HG03571 (cell line): ENCODE measurements around the gene CST9.
A peak's percentile ranks its signal among the peaks of the same experiment; 100 is the strongest.
"Not testable (repeated sequence)": the region's sequence is repeated elsewhere in the genome, so short reads cannot be mapped to it uniquely, and the experiment has no call there.

Experiments
- ATAC-seq: cut with Tn5 transposase; IDR thresholded peaks from one replicate; pipeline ENCODE4 v1.9.1; 2021; ENCODE audit not compliant: unreplicated experiment

Gene CST9

GRCh38 chr20:23637282-23638221 lies 31.8 kb upstream of the CST9 start, which contains the start of gene CST3:
Gene CST3 (minus strand): TSS chr20:23637955. CDS start chr20:23637862, 93 bp downstream.
- peak; percentile 68 for ATAC-seq

GRCh38 chr20:23636908-23637281 lies 31.2 kb upstream of the CST9 start:
- no peak for ATAC-seq

GRCh38 chr20:23636182-23636907 lies 30.6 kb upstream of the CST9 start:
- no peak for ATAC-seq

- ATAC-seq: not testable (repeated sequence)
Observed at GRCh38 chr20:23635768-23636090, 30.0 kb upstream of the CST9 start.

GRCh38 chr20:23634985-23635767 lies 29.5 kb upstream of the CST9 start:
- ATAC-seq: no peak

- ATAC-seq: no peak
Observed at GRCh38 chr20:23634044-23634801, 28.5 kb upstream of the CST9 start.

GRCh38 chr20:23632711-23633573 lies 27.2 kb upstream of the CST9 start:
- no peak for ATAC-seq

- no peak for ATAC-seq
Observed at GRCh38 chr20:23631981-23632710, 26.4 kb upstream of the CST9 start.

GRCh38 chr20:23631226-23631822 lies 25.6 kb upstream of the CST9 start:
- ATAC-seq: no peak

- no peak for ATAC-seq
Observed at GRCh38 chr20:23630392-23630849, 24.7 kb upstream of the CST9 start.

GRCh38 chr20:23629542-23630391 lies 24.1 kb upstream of the CST9 start:
- ATAC-seq: no peak

- ATAC-seq: no peak
Observed at GRCh38 chr20:23629017-23629541, 23.4 kb upstream of the CST9 start.

GRCh38 chr20:23628402-23629016 lies 22.8 kb upstream of the CST9 start:
- no peak for ATAC-seq

- no peak for ATAC-seq
Observed at GRCh38 chr20:23627501-23627900, 21.8 kb upstream of the CST9 start.

- ATAC-seq: no peak
Observed at GRCh38 chr20:23626040-23626620, 20.4 kb upstream of the CST9 start.

GRCh38 chr20:23625236-23625964 lies 19.7 kb upstream of the CST9 start:
- ATAC-seq: no peak
